Measurements from ENCODE around the gene SLC24A3. TPM values are rescaled to one million over a fixed set of nuclear protein-coding genes. Genes with fewer than 3 reads are reported as not detected.

The SLC24A3 gene
- total and polyA plus RNA-seq, 2 donors from 2014 or later: 0.86 to 5.2 TPM

GRCh38 chr20:19256906-19257595 is 44.6 kb downstream of the SLC24A3 start:
- no peak overlapping the region for H3K4me3 ChIP-seq (ENCODE audit: low read length in 3 of 3)
- intact Hi-C loops (cut with DNase I): no loop called here
- FAIRE-seq: no peak
- no peak overlapping the region for H3K9ac ChIP-seq (ENCODE audit: low read length in 3 of 3)
- no peak overlapping the region for H3K27ac ChIP-seq (ENCODE audit: low read depth in 2 of 2, low read length in 2 of 2)
- no peaks in the 10 kb centered on the region for H3K36me3 ChIP-seq (ENCODE audit: control insufficient read depth in 2 of 3, insufficient read depth in 3 of 3, low read length in 3 of 3)
- no peaks in the 10 kb centered on the region for H3K4me1 ChIP-seq (ENCODE audit: control insufficient read depth in 2 of 3, insufficient read depth in 2 of 3, low read depth in 1 of 3, low read length in 3 of 3)
- DNase-seq: no peak
- no peaks in the 10 kb centered on the region for H3K9me3 ChIP-seq (ENCODE audit: control insufficient read depth in 2 of 3, insufficient read depth in 1 of 3, low read length in 3 of 3)
- H3K27me3 ChIP-seq (ENCODE audit: control insufficient read depth, insufficient read depth, low read length): no peaks in the 10 kb centered on the region
- TF ChIP-seq CTCF (IDR thresholded peaks at IDR 0.05; ENCODE audit: borderline replicate concordance, extremely low read depth, insufficient read depth): no peak

- Histone ChIP-seq H3K27ac (ENCODE audit: low read depth in 2 of 2, low read length in 2 of 2) (no peak overlapping the region), H3K9ac (ENCODE audit: low read length in 3 of 3) (no peak overlapping the region), H3K27me3 (ENCODE audit: control insufficient read depth, insufficient read depth, low read length) (no peaks in the 10 kb centered on the region), H3K4me1 (ENCODE audit: control insufficient read depth in 2 of 3, insufficient read depth in 2 of 3, low read depth in 1 of 3, low read length in 3 of 3) (no peaks in the 10 kb centered on the region), H3K9me3 (ENCODE audit: control insufficient read depth in 2 of 3, insufficient read depth in 1 of 3, low read length in 3 of 3) (no peaks in the 10 kb centered on the region), H3K4me3 (ENCODE audit: low read length in 3 of 3) (no peak overlapping the region), H3K36me3 (ENCODE audit: control insufficient read depth in 2 of 3, insufficient read depth in 3 of 3, low read length in 3 of 3) (no peaks in the 10 kb centered on the region)
- DNase-seq (no peak), FAIRE-seq (no peak)
- intact Hi-C loops (cut with DNase I): no loop called here
- TF ChIP-seq CTCF (IDR thresholded peaks at IDR 0.05; ENCODE audit: borderline replicate concordance, extremely low read depth, insufficient read depth): no peak
Measured at GRCh38 chr20:19257865-19258264, 45.4 kb downstream of the SLC24A3 start.

GRCh38 chr20:19259141-19259591 is 46.7 kb downstream of the SLC24A3 start:
- no peaks in the 10 kb centered on the region for H3K4me1 ChIP-seq (ENCODE audit: control insufficient read depth in 2 of 3, insufficient read depth in 2 of 3, low read depth in 1 of 3, low read length in 3 of 3)
- no peak for DNase-seq
- no peak for FAIRE-seq

More at GRCh38 chr20:19259141-19259591, 46.7 kb downstream of the SLC24A3 start:
- intact Hi-C loops (cut with DNase I): no loop called here
- Histone ChIP-seq H3K9ac (ENCODE audit: low read length in 3 of 3) (no peak overlapping the region), H3K27ac (ENCODE audit: low read depth in 2 of 2, low read length in 2 of 2) (no peak overlapping the region), H3K9me3 (ENCODE audit: control insufficient read depth in 2 of 3, insufficient read depth in 1 of 3, low read length in 3 of 3) (no peaks in the 10 kb centered on the region), H3K27me3 (ENCODE audit: control insufficient read depth, insufficient read depth, low read length) (no peaks in the 10 kb centered on the region), H3K36me3 (ENCODE audit: control insufficient read depth in 2 of 3, insufficient read depth in 3 of 3, low read length in 3 of 3) (no peaks in the 10 kb centered on the region), H3K4me3 (ENCODE audit: low read length in 3 of 3) (no peak overlapping the region)
- TF ChIP-seq CTCF (IDR thresholded peaks at IDR 0.05; ENCODE audit: borderline replicate concordance, extremely low read depth, insufficient read depth): no peak

Measured in kidney (tissue), 14 donors.